HG02885 (cell line): ENCODE data around the gene SP2.

Experiments
- ATAC-seq: cut with Tn5 transposase; IDR thresholded peaks from one replicate; pipeline ENCODE4 v1.9.1; 2021; ENCODE audit warnings: mild to moderate bottlenecking; ENCODE audit not compliant: unreplicated experiment, poor library complexity

The SP2 gene

DNA sequence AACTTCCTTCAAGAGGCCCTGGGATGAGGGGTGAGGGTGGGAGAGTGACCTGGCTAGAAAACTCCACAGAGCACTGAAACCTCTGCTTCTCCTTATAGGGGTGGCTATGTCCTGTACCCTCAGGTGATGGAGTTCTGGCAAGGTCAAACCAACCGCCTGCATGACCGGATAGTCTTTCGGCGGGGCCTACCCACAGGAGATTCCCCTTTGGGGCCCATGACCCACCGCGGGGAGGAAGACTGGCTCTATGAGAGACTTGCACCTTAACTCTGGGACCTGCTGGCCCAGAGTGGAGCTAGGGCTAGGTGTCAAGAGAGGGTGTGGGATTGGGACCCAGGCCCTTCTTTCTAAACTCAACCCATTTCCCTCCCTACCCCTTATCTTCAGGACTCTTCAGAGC, 50.5 kb downstream of the SP2 start:
- ATAC-seq: no peak

DNA sequence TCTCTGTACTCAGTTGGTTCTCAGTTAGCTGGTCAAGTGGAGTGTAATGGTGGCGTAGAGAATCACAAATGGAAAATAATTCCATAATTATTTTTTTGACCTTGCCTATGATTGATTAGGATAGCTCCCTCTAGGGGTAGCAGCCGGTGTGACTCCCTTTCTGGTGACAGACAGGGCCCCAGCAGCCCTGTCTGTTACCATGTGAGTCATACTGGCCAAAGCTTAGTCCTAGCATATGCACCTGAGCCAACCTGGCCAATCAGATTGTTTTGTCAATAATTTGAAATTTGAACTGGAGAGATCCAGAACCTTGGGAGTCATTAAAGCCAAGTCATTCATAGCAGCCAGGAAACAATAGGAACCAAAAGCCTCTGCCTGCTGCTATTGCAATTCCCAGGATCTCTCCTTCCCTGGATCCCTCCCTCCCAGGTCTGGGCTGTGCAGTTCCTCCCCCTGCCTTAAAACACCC, 50.9 kb downstream of the SP2 start:
- peak; percentile 66 for ATAC-seq

DNA sequence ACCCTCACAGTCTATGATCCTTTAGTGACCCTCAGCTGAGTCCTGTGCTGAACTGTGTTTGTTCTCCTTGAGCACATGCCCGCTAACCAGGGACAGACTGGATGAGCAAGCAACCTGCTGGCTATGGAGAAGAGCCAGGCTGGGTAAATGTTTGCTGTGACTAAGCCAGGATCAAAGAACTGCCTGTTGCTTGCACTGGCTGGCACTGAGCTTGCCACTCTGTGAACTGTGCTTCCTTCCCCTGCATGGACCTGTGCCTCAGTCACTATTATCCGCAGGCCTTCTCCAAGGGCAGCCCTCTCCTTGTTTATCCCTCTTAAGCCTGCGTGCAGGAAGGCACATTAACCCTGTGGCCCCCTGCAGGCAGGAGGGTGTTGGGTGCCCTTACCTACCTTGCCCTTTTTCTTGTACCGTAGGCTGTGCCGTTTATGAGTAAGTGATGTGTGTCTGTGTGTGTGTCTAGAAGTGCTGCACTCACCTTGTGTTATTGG, 52.7 kb downstream of the SP2 start:
- ATAC-seq: no peak

DNA sequence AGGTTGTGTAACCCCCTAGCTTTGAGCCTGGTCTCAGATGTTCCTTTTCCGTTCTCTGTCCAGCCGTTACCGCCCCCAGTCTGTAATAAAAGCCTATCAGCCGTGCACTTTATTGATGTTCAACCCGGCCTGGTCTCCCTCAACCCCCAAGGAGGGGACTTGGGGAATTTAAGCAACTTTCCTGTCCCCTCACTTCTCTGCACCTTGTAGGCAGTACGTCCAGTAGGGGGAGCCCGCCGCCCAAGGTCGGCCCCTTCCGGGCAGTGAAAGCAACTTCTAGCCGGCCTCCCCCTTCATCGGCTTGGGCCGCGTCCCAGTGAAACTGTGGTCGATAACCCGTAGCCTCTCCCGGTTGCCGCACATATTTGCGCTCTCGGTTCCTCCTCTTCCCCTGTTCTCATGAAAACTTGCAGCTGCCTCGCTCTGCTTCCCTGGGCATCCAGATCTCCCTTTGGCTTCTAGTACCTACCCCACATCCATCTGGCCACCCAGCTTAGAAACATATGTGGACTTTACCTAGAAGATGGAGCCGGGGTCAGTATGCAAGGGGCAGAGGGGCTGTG, 53.2 kb downstream of the SP2 start:
- no peak for ATAC-seq

DNA sequence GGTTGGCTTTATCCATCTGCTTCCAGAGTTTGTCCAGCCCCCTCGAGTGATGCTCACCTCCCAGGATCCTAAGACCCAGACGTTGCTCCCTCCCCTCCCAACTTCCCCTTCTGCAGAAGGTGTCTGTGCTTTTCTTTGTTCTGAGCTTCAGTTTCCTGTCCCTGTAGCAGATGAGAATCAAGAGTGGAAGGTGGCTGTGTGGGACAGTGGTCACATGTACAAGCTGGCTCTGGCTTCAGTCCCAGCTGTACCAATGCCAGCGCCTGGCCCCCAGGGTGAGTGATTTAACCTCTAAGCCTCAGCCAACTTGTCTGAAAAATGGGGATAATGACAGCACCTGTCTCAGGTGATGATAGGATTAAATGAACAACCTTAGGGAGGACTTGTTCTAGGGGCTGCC, 53.9 kb downstream of the SP2 start:
- no peak for ATAC-seq

DNA sequence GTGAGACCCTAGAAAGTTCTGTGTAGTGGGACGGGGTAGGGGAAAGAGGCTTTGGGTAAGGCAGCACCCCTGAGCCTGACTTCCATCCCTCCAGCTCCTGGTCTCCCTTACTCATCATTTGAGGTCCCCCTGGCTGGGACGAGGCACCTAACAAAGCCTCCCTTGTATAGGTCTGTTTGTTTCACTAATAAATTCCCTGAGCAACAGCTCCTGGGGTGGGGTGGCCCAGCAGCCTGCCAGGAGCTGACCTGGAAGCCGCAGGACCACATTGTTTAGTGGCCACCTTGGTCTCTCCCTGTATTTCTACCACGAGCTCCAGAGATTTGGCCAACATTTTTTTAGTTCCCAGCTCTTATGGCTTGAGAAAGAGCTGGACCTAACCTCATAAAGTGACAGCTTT, 54.4 kb downstream of the SP2 start:
- no peak for ATAC-seq

DNA sequence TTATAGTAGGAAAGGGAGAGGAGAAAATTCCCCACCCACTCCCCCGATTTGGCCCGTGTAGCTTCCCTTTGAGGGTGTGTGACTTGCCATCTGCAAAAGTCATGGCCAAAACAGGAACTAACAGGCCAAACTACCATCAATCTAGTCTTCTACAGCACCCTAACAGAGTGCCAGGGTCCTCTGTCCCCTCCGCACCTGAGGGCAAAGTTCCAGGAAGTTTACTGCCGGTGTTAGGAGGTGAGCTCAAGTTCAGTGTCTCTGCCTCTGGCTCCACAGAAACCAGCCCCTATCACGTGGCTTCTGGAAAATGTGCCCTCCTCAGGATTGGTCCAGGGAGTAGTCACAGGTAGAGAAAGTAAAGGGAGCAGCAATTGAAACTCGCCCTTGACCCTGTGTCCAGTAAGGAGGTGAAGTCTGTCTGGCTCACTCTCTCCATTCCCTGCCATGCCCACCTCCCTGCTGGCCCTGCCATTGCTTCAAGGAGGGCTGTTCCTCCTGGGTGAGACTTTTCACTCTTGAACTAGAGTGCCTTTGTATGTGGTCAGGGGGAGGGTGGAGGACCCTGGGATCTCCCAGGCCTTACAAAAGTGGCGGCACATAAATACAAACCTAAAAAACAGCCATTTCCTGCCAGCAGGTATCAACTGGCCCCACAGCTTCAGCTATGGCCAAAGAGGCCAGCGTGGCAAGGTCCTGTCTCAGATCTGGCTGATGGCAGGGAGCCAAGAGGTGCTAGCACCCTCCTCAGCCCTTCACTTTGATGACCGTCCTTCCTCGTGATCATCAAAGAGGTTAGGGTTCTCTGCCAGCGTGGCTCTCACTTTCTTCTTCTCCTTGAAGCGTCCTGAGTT, 56.4 kb downstream of the SP2 start:
- no peak for ATAC-seq

DNA sequence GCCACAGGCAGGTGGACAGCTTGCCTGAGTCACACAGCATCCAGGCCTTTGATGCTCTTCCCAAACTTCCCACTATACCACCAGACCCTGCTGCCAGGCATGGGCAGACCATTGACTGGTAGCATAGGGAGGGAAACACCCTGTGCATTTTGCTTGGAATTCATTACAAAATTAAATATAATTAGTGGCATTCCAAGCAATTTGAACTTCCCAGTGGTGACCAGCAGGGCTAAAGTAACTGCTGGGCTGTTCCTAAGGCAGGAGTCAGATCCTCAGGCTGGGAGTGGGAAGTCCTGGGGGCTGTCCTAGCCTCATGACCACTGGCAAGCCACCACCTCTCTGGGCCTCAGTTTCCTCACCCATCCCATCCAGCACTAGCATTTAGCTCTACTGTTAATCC, 57.9 kb downstream of the SP2 start:
- no peak for ATAC-seq

DNA sequence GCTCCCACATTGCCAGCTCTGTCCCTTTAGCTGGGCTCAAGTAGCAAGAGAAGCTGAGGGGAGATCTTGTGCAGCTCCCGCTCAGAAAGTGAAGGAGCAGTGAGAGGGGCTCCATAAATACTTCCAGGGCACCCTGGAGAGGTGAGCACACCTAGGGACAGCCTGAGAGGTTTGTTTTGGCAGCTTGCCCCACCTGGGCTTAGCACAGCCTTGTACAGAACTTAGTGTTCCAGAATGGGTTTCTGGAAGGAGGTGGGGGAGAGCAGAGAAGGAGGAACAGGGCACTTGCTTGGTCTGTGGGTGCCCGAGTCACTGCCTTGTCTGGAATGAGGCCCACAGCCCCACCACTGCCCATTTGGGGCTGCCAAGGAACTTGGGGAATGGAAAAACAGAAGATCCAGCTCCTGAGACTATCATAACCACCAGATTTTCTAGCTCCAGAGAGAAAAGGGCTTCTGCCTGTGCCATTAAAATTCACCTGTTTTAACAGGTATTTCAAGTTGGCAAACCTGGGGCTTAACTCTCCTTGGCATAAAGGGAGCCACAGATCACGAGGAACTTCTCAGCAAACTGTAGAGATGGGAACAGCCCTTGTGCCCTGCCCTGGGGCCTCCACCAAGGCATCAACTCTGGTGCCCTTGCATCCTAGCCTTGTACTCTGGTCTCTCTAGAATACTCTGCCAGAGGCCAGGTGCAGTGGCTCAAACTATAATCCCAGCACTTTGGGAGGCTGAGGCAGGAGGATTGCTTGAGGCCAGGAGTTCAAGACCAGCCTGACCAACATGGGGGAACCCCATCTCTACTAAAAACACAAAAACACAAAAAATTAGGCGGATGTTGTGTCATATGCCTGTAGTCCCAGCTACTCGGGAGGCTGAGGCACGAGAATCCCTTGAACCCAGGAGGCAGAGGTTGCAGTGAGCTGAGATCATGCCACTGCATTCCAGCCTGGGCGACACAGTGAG, 59.7 kb downstream of the SP2 start:
- no peak for ATAC-seq

DNA sequence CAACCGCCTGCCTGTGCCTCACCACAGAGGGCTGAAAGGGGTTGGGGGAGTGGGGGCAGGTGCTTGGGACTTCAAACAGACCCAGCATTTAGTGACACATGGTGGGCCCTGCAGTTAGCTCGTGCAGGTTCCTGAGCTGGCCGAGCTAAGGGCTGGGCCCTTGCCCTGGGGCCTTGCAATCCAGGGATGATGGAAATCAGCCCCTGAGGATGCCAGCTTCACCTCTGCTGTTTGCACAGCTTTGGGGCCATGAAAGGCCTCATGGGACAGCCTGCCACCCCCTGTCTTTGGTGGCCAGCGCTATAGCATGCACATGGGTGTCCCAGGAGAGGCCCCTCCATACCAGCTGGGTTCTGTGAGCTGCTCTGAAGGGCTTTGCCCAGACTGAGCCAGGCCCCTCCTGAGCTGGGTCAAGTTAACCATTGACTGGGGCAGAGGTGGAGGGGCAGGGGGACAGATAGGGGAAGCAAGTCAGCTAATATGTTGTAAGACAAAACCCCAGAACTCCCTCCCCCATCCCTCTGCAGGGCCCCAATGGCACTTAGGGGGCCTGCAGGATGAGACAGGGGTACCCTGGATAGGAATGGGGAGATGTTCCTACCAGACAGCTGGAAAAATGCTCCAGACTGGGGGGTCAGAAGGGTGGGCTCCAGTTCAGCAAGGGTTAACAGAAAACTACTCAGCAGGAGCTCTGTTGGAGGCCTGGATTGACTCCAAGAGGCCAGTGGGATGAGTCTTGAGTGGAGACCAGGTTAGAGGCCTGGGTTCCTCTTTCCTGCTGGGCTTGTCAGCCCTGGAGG, 61.0 kb downstream of the SP2 start:
- ATAC-seq: no peak

DNA sequence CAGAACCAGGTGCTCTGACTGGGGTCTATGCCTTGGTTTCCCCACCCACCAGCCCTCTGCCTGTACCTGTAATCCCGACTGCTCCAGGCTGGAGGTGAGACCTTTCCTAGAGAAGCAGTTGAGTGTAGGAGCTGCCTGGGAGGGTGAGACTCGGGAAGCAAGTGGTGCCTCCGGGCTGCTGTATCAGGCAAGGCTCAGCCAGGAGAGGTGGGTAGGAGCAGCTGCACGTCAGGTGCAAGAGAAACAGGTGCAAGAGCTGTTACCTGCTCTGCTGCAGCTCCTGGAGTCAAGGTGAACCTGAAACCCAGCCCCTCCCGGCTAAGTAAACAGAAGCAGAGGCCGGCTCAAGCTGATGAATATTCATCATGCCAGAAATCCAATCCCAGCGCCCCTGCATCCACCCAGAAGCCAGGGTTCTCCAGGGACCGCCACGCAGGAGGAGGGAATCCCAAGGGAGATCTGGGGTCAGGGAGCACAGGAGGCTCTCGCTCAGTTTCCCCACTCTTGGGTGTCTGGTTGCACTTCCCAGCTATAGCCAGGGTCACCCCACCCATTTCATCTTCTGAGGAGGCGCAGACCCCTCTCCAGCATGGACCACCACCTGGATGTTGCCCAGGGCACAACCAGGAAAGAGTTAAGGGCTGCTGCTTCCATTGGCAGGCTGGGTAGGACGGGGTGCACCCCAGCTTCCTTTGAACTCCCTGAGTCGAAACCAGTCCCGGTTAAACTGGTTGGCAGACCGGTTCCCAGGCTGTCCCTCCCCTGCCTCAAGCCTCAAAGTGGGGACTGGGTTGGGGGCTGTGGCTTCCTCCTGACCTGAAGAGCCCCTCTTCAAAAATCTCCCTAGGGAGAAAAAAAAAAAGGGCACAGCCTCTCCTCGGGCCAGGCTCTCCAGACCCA, 61.8 kb downstream of the SP2 start, which contains the start of gene PRR15L:
TSS of gene PRR15L (minus strand) at position 293 of the 900 bp plus-strand sequence. CDS start 4,649 bp downstream, outside the sequence.
- ATAC-seq: no peak

DNA sequence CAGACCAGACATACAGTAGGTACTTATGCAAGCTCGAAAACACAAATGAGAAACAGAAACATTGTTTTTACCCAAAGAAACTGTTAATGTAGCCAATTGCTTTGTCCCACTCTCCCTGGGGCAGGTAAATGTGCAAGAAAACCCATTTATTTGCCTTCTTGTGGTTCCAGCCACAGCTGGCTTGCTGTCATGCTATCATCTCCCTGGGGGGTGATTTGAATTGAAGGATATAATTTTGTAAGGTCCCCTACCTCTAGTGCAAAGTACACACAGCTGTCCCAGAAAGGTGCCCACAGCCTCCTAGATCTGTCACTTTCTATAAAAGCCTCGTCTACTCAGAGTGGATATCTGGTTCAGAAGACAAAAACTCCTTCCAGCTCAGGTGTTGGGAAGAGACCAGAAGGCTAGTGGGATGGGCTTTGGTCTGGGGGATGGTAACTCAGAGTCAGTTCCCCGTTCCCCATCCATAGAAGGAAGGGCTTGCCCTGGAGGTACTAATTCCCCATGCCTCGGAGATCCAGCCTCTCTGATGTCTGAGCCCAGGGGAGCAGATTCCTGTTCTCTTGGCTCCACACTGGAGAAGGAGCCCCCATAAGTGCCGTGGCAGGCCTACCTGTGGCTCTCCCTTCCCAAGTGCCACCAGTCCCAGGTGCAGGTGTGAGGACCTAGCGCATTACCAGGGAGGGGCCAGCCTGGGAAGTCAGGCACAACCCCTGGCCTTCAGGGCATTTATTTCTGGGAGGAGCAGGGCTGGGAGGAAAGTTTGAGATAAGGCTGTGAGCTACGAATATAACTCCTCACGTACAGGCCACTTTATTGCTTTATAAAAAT, 64.0 kb downstream of the SP2 start:
- ATAC-seq: no peak

DNA sequence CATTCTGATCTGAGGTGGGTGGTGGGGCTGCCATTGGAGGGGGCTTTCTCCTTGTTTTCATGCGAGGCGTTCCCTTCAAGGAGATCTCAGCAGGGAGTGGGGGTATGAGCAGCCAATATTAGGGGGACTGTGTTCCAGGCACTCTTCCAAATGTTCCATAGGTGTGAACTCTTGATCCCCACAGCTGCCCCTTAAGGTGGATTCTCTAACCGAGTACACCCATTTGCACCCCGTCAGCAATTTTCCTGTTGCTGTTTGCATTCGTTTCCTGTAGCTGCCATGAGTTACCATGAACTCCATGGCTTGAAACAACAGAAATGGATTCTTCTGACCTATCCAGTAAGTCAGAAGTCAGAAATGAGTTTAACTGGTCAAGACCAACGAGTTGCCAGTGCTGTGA, 65.4 kb downstream of the SP2 start:
- no peak for ATAC-seq

DNA sequence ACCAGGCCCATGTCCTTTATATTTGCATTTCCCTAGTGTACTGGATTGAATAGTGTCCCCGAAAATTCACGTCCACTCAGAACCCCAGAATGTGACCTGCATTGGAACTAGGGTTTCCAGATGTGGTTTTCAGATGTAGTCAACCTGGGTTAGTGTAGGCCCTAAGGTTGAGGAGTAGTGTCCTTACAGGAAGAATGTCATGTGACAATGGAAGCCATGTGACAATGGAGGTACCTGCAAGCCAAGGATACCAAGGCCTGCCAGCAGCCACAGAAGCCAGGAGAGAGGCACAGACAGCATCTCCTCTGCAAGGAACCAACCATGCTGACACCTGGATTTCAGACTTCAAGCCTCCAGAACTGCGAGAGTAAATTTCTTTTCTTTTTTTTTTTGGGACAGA, 66.9 kb downstream of the SP2 start:
- ATAC-seq: no peak

DNA sequence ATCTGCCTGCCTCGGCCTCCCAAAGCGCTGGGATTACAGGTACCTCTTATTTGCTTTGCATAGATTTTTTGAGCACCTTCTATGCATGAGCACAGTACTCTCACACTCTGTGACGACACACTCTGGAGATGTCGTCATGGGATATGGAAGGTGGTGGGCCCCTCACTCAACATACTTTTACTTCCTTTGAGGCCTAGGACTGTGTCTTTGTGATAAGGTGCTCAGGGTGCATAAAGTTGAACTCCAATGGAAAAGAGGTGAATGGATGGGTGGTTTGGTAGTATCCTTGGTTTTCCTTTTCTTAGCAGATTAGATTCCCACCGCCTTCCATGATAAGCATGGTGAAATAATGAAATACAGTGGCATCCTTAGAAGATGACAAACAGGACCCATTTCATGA, 68.8 kb downstream of the SP2 start:
- ATAC-seq: no peak

DNA sequence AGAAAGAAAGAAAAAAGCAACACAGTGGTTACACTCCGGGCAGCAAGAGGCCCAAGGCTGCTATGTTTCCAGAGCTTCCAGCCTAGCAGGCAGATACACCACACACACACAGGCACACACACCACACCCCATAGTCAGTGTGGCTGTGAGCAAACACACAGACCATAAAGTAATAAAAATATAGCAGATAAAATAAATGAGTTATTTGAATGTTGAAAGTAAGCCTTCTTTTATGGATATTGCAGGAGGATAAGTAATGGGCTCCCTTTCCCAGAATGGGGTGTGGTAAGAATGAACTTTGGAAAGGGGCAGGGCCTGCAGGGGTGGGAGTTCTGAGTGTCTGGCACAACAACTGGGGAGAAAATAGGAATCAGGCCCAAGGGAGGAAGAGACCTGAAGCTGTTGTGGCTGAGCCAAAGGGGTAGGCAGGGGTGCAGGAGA, 70.1 kb downstream of the SP2 start:
- no peak for ATAC-seq

DNA sequence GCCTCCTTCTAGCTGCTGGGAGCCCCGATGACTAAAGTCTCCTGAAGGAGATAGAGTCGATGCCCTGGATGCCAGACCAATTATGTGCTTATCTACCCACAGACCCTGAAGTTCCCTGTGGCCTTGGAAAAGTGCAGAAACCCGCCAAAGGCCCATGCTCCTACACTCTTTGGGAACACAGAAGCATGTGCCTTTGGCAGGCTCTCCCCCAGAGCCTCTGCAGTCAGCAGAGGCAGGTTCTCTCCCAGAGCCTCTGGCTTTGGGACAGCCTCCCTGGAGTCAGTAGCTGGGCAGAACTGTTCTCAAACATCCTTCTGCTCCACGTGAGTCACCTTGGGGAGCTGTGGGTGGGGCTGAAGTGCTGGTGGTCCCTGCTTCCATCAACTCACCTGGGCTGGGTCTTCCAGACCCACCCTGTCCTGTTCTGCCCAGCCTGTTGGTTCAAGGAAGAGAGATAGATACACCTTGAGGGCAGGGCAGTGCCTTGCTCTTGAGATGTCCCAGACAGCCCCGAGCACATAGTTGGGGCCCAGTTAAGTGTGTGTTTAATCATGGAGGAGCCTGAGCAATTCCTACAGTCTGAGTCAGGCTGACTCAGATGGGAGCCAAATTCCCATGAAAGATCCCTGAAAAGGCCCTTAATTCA, 71.7 kb downstream of the SP2 start:
- ATAC-seq: no peak
